Osteoblast (primary cell): ENCODE data around the gene PCDH8. TPM values are rescaled to one million over a fixed set of nuclear protein-coding genes. Genes with fewer than 3 reads are reported as not detected.

ENCODE experiments used
- DNase-seq: peaks from one replicate; pipeline ENCODE4 v3.0.0; 2011; ENCODE audit warnings: low spot score, mixed read lengths; ENCODE audit not compliant: insufficient read length; ENCODE audit errors: missing footprints
- H2AFZ ChIP-seq: 2 replicates; pipeline ENCODE4 v1.6.0; 2011; ENCODE audit warnings: mild to moderate bottlenecking, low read length
- H3K27ac ChIP-seq: 2 replicates; pipeline ENCODE4 v1.5.1; 2011; ENCODE audit warnings: mild to moderate bottlenecking, low read depth, low read length, moderate library complexity
- H3K27me3 ChIP-seq: 2 replicates; pipeline ENCODE4 v1.6.0; 2012; ENCODE audit warnings: mild to moderate bottlenecking, control low read depth, inconsistent platforms, low read length, moderate library complexity; ENCODE audit not compliant: insufficient read depth
- H3K36me3 ChIP-seq: 2 replicates; pipeline ENCODE4 v1.5.1; 2011; ENCODE audit warnings: mild to moderate bottlenecking, low read length, control low read depth, moderate library complexity; ENCODE audit not compliant: insufficient read depth
- H3K4me1 ChIP-seq: 2 replicates; pipeline ENCODE4 v1.5.1; 2011; ENCODE audit warnings: mild to moderate bottlenecking, low read length, control low read depth, moderate library complexity; ENCODE audit not compliant: insufficient read depth
- H3K4me2 ChIP-seq: 2 replicates; pipeline ENCODE4 v1.6.0; 2011; ENCODE audit warnings: mild to moderate bottlenecking, low read length; ENCODE audit not compliant: insufficient read depth
- H3K4me3 ChIP-seq: fragments of 200-600 bp; sonication (generic); 3 replicates; pipeline ENCODE4 v1.5.1; 2012; ENCODE audit warnings: mild to moderate bottlenecking, low read length, inconsistent platforms; ENCODE audit not compliant: insufficient read depth
- H3K79me2 ChIP-seq: 2 replicates; pipeline ENCODE4 v1.6.0; 2012; ENCODE audit warnings: mild to moderate bottlenecking, low read length, control low read depth, inconsistent platforms; ENCODE audit not compliant: insufficient read depth
- H3K9me3 ChIP-seq: 2 replicates; pipeline ENCODE4 v1.5.1; 2011; ENCODE audit warnings: low read depth, low read length, control low read depth
- H4K20me1 ChIP-seq: 2 replicates; pipeline ENCODE4 v1.6.0; 2012; ENCODE audit warnings: mild to moderate bottlenecking, low read length, control low read depth; ENCODE audit not compliant: insufficient read depth
- total RNA-seq: library from RNA; depleted of rRNA; stranded (reverse); fragments of >200 nt; gene quantifications from 2 replicates; pipeline ENCODE4 v1.2.3, GENCODE V29; 2012
- TF ChIP-seq, protein P1 (sequence below): IDR thresholded peaks from 2 replicates; pipeline ENCODE4 v1.5.1; 2011; ENCODE audit warnings: mild to moderate bottlenecking, low read depth, low read length, moderate library complexity; ENCODE audit errors: extremely low read depth

PCDH8 gene
- total RNA-seq, 1 donor, result not detected

DNA sequence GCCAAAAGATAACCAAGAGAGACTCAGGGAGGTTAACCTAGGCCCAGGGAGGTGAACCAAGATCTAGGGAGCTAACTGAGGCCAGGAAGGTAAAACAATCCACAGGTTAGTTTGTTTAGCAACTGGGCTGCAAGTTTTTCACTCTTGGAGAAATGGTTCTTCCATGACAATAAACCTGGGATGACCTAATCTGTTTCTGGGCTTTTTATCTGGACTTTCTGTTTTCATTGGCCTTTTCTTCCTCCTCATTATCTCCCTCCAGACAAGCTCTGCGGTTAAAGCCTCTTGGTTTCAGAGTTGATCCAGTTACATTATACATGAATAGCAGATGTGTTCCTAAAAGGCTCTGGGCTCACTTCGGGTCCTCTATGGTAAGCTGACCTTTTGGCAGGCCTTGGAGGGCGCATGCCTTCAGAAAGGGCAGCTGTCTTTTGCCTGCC is 44.2 kb downstream of the PCDH8 start:
- no peaks in the 10 kb centered on the region for H3K4me1 ChIP-seq
- no peaks in the 10 kb centered on the region for H3K36me3 ChIP-seq
- DNase-seq, result no peak
- no peak overlapping the region for H2AFZ ChIP-seq
- H3K9me3 ChIP-seq, result no peaks in the 10 kb centered on the region
- no peak overlapping the region for H3K27ac ChIP-seq
- H3K4me2 ChIP-seq, result no peak overlapping the region
- H3K79me2 ChIP-seq, result no peaks in the 10 kb centered on the region
- no peaks in the 10 kb centered on the region for H4K20me1 ChIP-seq
- H3K27me3 ChIP-seq, result no peaks in the 10 kb centered on the region
- TF ChIP-seq, protein P1, sequence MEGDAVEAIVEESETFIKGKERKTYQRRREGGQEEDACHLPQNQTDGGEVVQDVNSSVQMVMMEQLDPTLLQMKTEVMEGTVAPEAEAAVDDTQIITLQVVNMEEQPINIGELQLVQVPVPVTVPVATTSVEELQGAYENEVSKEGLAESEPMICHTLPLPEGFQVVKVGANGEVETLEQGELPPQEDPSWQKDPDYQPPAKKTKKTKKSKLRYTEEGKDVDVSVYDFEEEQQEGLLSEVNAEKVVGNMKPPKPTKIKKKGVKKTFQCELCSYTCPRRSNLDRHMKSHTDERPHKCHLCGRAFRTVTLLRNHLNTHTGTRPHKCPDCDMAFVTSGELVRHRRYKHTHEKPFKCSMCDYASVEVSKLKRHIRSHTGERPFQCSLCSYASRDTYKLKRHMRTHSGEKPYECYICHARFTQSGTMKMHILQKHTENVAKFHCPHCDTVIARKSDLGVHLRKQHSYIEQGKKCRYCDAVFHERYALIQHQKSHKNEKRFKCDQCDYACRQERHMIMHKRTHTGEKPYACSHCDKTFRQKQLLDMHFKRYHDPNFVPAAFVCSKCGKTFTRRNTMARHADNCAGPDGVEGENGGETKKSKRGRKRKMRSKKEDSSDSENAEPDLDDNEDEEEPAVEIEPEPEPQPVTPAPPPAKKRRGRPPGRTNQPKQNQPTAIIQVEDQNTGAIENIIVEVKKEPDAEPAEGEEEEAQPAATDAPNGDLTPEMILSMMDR, result no peak
- no peak overlapping the region for H3K4me3 ChIP-seq

DNA sequence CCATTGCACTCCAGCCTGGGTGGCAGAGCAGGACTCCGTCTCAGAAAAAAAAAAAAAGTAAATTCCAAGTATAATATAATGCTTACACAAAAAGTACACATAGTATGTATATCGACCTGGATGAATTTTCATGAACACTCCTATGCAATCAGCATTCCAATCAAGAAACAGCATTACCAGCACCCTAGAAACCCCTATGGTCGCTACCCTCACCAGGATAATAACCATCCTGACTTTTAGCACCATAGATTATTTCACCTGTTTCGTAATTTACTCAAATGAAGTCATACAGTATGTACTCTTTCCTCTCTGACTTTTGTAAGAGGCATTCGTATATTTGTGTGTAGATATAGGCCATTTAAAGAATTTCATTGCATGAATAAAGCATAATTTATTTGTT is 47.6 kb downstream of the PCDH8 start:
- no peak for DNase-seq
- no peaks in the 10 kb centered on the region for H3K9me3 ChIP-seq
- no peaks in the 10 kb centered on the region for H4K20me1 ChIP-seq
- H3K27ac ChIP-seq, result no peak overlapping the region
- no peaks in the 10 kb centered on the region for H3K36me3 ChIP-seq
- H2AFZ ChIP-seq, result no peak overlapping the region
- no peaks in the 10 kb centered on the region for H3K27me3 ChIP-seq
- H3K4me1 ChIP-seq, result no peaks in the 10 kb centered on the region
- TF ChIP-seq, protein P1, result no peak
- H3K4me2 ChIP-seq, result no peak overlapping the region
- no peaks in the 10 kb centered on the region for H3K79me2 ChIP-seq
- no peak overlapping the region for H3K4me3 ChIP-seq

DNA sequence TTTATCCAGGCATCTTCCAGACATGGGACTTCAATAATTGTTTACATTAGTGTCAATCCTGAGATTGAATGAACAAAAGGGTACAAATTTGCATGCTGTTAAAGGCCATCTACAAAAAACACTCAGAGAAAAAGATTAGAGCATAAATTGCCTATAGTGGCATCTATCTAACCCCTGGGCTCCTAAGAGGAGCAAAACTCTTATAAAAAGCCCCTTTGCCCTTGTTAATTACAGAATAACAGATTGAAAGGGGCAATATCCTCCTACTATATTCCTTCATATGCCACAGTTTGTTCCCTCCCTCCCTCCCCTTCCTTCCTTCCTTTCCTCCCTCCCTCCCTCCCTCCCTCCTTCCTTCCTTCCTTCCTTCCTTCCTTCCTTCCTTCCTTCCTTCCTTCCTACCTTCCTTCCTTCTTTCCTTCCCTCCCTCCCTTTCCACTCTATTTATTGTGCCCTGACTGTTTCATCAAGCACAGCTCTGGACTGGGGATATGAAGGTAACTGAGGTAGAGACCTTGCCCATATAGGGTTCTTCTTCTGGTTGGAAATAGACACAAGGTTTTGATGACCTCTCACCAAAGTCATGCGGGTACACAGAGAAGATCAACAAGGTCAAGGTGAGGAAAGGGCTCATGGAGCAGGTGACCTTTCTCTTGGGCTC is 49.5 kb downstream of the PCDH8 start:
- Histone ChIP-seq H3K4me1 (no peaks in the 10 kb centered on the region), H3K4me2 (no peak overlapping the region), H3K27ac (no peak overlapping the region), H4K20me1 (no peaks in the 10 kb centered on the region), H3K79me2 (no peaks in the 10 kb centered on the region), H3K9me3 (no peaks in the 10 kb centered on the region), H2AFZ (no peak overlapping the region), H3K4me3 (no peak overlapping the region), H3K36me3 (no peaks in the 10 kb centered on the region), H3K27me3 (no peaks in the 10 kb centered on the region)
- TF ChIP-seq, protein P1, result no peak
- DNase-seq, result no peak

DNA sequence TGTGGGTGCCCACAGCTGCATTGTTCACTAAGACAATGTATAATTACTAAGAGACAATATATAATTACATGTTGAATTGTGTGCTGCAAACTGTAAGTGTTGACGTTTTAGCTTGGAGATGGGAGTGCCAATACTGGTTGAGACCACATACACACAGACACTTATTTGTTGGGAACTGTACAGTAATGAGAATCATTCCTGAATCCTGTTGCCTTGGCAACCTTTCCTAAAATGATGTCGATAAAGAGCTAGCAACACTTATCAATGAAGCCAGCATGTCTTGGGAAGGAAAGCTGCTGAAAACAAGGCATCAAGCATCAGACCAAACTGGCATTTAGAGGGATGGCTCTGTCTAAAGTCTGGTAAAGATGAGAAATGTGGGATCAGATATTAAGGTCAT is 51.3 kb downstream of the PCDH8 start:
- no peaks in the 10 kb centered on the region for H3K9me3 ChIP-seq
- H2AFZ ChIP-seq, result no peak overlapping the region
- no peaks in the 10 kb centered on the region for H3K36me3 ChIP-seq
- no peak overlapping the region for H3K4me2 ChIP-seq
- no peaks in the 10 kb centered on the region for H3K79me2 ChIP-seq
- no peaks in the 10 kb centered on the region for H3K4me1 ChIP-seq
- no peaks in the 10 kb centered on the region for H4K20me1 ChIP-seq
- no peaks in the 10 kb centered on the region for H3K27me3 ChIP-seq
- DNase-seq, result no peak
- H3K27ac ChIP-seq, result no peak overlapping the region
- TF ChIP-seq, protein P1, result no peak
- no peak overlapping the region for H3K4me3 ChIP-seq
